Right lobe of liver (tissue), 4 donors: ENCODE measurements around the gene CEP250.

Experiments used
- CTCF ChIP-seq, 4 donors: fragments of 200-600 bp in 3 of 4; fragments of 450-650 bp in 1 of 4; IDR thresholded peaks; one replicate each; pipeline versions ENCODE4 v1.5.1 to v1.8.0; 2016 to 2022; ENCODE audit warnings: antibody characterized with exemption in 4 of 4, mild to moderate bottlenecking in 2 of 4
- POLR2A ChIP-seq: fragments of 450-650 bp; IDR thresholded peaks from one replicate; pipeline ENCODE4 v1.6.1; 2017; ENCODE audit warnings: antibody characterized with exemption, mild to moderate bottlenecking
- donor health status: DM: no; HTN: no; CAD: no.
- donor health status: DM: no; HTN: no; CAD: no.
- donor health status: DM: no; HTN: yes; CAD: no.

- TF ChIP-seq POLR2A, result no peak
- no peak for TF ChIP-seq CTCF (IDR thresholded peaks at IDR 0.05)
Observed at GRCh38 chr20:35541118-35541782, 85.9 kb downstream of the CEP250 start.
